NB4 (cell line): ENCODE data around the gene TOMM6.
"Not testable (repeated sequence)": the region's sequence is repeated elsewhere in the genome, so short reads cannot be mapped to it uniquely, and the experiment has no call there.

ENCODE experiments used
- DNase-seq: peaks from one replicate; pipeline ENCODE4 v3.0.0; 2010; ENCODE audit warnings: low read depth
- H3K4me3 ChIP-seq: one replicate; pipeline ENCODE4 v1.5.1; 2011; ENCODE audit warnings: mild to moderate bottlenecking, low read depth, low read length, moderate library complexity
- CTCF ChIP-seq: IDR thresholded peaks from one replicate; pipeline ENCODE4 v1.5.1; 2012; ENCODE audit warnings: low read depth, low read length
- MYC ChIP-seq: IDR thresholded peaks from 2 replicates; pipeline ENCODE4 v1.6.1; 2011; ENCODE audit warnings: low read depth, low read length
- POLR2A ChIP-seq: IDR thresholded peaks from 2 replicates; pipeline ENCODE4 v1.6.1; 2011; ENCODE audit warnings: mild to moderate bottlenecking; ENCODE audit not compliant: insufficient read length; ENCODE audit errors: extremely low read depth
- TF ChIP-seq, protein P1 (sequence below): IDR thresholded peaks from 2 replicates; pipeline ENCODE4 v1.6.1; 2011; ENCODE audit warnings: low read depth, low read length

The TOMM6 gene

DNA sequence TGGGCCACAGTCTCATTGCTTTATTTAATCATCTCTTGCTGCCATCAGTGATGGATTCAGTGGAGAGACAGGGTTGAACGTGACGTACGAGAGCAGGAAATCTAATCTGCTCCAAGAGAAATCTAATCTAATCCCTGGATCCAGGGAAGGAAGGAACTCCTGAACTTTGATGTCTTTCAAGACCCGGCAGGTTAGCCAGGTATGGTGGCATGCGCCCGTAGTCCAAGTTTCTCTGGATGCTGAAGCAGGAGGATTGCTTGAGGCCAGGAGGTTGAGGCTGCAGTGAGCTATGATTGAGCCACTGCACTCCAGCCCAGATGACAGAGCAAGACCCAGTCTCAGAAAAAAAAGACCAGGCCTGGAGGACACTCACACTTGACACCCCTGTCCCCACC is 28.9 kb upstream of the TOMM6 start:
- no peak for DNase-seq
- TF ChIP-seq CTCF (no peak), POLR2A (no peak)
- H3K4me3 ChIP-seq: no peak overlapping the region

DNA sequence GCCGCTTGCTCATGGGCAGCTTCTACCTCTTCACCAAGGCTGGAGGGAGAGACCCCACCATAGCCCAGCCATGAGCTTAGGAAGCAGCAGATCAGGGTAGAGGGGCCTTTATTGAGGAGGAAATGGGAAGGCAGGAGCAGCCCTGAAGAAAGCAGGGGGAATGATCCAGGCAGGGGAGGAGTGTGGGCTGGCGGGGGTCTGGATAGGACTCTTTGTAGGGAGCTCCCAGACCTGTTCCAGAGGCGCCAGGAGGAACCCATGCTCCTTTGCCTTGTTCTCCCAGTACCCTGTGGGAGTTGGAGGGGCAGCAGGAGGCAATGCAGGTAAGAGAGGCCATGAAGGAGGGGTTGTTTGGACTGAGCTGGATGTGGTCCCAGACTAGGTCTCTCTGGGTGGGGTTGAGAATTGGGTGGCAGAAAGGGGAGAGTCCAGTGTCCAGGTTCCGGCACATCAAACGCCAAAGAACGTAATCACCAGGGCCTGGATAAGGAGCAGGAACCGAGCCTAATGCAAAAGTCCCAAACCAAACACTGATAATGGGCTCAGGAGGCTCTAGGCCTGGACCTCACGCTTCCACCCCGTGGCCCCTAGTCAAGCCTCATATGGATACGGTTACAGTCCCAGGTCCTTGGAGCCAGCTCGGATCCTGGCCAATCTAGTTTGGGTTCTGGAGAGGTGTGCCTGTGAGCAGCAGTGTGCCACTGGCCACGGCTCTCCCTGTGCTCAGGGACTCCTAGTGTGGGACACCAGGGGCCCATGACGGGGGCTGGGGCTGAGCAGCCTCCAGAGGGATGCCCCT is 28.2 kb upstream of the TOMM6 start:
- TF ChIP-seq CTCF (no peak), POLR2A (no peak), MYC (no peak)
- TF ChIP-seq, protein P1, sequence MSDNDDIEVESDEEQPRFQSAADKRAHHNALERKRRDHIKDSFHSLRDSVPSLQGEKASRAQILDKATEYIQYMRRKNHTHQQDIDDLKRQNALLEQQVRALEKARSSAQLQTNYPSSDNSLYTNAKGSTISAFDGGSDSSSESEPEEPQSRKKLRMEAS: no peak
- no peak overlapping the region for H3K4me3 ChIP-seq
- DNase-seq: no peak

GRCh38 chr6:41759905-41760579 is 27.5 kb upstream of the TOMM6 start:
- TF ChIP-seq CTCF: no peak
- no peak for TF ChIP-seq POLR2A
- TF ChIP-seq, protein P1: no peak
- TF ChIP-seq MYC: no peak
- no peak overlapping the region for H3K4me3 ChIP-seq
- DNase-seq: no peak

DNA sequence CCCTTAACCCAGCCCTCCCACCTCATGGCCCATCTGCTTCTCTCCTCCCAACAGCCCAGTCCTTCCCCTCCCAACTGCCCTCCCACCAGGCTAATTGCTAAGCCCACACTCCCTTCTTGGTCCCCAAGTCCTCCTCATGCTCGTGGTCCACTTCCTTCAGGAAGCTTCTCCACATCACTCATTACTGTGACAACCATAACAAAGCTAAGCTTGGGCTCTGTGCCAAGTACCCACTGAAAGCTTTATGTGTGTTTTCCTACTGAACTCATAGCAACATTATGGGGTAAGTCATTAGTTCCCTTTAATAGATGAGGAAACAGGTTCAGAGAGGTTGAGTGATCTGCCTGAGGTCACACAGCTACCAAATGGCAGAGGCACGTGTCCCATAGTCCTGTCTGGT is 24.0 kb upstream of the TOMM6 start:
- no peak for TF ChIP-seq MYC
- TF ChIP-seq POLR2A: no peak
- DNase-seq: no peak
- no peak overlapping the region for H3K4me3 ChIP-seq

DNA sequence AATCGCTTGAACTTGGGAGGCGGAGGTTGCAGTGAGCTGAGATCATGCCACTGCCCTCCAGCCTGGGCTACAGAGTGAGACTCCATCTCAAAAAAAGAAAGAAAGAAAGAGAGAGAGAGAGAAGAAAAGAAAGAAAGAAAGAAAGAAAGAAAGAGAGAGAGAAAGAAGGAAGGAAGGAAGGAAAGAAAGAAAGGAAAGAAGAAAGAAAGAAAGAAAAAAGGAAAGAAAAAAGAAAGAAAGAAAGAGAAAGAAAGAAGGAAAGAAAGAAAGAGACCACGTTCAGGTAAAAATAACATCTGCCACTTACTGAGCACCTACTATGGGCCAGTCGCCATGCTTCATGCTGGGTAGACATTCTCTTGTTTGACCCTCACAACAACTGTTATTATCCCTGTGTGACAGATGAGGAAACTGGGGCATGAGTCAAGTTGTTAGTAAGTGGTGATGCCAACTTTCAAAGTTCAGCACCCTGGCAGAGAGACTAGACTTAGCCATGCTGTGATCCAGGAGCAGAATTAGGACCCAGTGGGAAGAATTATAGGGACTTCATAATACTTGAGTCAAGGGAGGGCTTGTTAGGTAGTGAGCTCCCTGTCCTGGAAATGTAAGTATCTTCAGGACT is 21.3 kb upstream of the TOMM6 start:
- DNase-seq, H3K4me3 ChIP-seq: not testable (repeated sequence)

DNA sequence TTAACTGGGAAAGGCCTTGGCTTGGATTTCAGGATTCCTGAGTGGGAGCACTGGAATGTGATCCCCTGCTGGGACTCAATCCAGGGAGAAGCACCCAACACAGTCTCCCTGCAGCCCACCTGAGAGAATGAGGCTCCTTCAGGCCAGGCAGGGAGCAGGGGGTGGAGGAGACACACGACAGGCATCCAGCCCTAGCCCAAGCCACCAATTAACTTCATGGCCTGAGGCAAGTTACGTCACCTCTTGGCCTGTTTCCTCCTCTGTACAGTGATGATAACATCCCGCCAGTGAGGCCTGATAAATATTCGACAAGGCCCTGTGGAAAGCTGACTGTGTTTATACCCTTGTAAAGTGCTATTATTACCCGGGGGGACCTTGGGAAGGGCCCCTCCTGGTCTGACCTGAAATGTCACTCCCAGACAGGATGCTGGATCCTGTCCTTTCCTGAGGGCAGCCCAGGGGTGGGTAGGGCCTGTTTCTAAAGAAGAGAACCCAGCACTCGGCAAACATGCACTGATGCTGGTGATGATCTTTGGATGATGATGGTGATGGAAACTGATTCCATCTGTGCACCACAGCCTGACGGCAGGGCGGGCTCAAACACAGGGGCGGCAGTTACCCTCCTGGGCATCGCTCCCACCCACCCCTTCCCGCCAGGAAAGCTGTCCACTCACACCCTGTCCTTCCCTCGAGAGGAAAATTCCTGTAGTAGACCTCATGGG is 20.2 kb upstream of the TOMM6 start:
- DNase-seq: peak; percentile 78

More for the DNA sequence above, 20.2 kb upstream of the TOMM6 start:
- no peak for TF ChIP-seq CTCF
- TF ChIP-seq MYC: no peak
- TF ChIP-seq POLR2A: no peak
- TF ChIP-seq, protein P1: no peak
- no peak overlapping the region for H3K4me3 ChIP-seq
